OCI-LY7 (cell line): Measurements from ENCODE around the gene FGF11. TPM values are rescaled to one million over a fixed set of nuclear protein-coding genes. Genes with fewer than 3 reads are reported as not detected.

Experiments
- BruUV-seq: library from RNA; stranded (reverse); fragments of 400-500 nt; replicated peaks from 2 replicates; lab custom pipeline; 2021; lab: Mats Ljungman, UMichigan
- CTCF ChIA-PET: fragments of 300-600 bp; sonication (Branson Sonifier 250); formaldehyde crosslinking; loops from one replicate; lab custom pipeline; 2022; ENCODE audit warnings: antibody characterized with exemption; ENCODE audit not compliant: unreplicated experiment; lab: Charles Lee
- POLR2A ChIA-PET: fragments of 300-600 bp; sonication (Branson Sonifier 250); formaldehyde crosslinking; loops from one replicate; lab custom pipeline; 2022; ENCODE audit warnings: antibody characterized with exemption; lab: Charles Lee
- DNase-seq: peaks from one replicate; pipeline ENCODE4 v3.0.0-alpha.2; 2015; ENCODE audit warnings: low spot score
- H2AFZ ChIP-seq: fragments of 200-600 bp; sonication (generic), shearing (Covaris generic); 2 replicates; pipeline ENCODE4 v1.6.1; 2014; ENCODE audit warnings: mild to moderate bottlenecking, antibody characterized with exemption, low read length, moderate library complexity
- H3K27ac ChIP-seq: fragments of 200-600 bp; sonication (generic); 2 replicates; pipeline ENCODE4 v1.5.1; 2014; ENCODE audit warnings: mixed run types, low read depth, mild to moderate bottlenecking, moderate library complexity, low read length, inconsistent platforms; ENCODE audit not compliant: poor library complexity, severe bottlenecking
- H3K36me3 ChIP-seq: fragments of 200-600 bp; sonication (generic); 2 replicates; pipeline ENCODE4 v1.6.1; 2014; ENCODE audit warnings: mild to moderate bottlenecking, antibody characterized with exemption, low read length, moderate library complexity, mixed read lengths; ENCODE audit not compliant: insufficient read depth
- H3K4me1 ChIP-seq: fragments of 200-600 bp; sonication (generic); 2 replicates; pipeline ENCODE4 v1.5.1; 2014; ENCODE audit warnings: mild to moderate bottlenecking, low read length; ENCODE audit not compliant: insufficient read depth, poor library complexity, severe bottlenecking
- H3K4me2 ChIP-seq: fragments of 200-600 bp; sonication (generic); 2 replicates; pipeline ENCODE4 v1.6.1; 2014; ENCODE audit warnings: mild to moderate bottlenecking, low read length
- H3K4me3 ChIP-seq: fragments of 200-600 bp; sonication (generic); 2 replicates; pipeline ENCODE4 v1.5.1; 2014; ENCODE audit warnings: mild to moderate bottlenecking, low read depth, low read length; ENCODE audit not compliant: poor library complexity, severe bottlenecking
- H3K79me2 ChIP-seq: fragments of 200-600 bp; sonication (generic); 2 replicates; pipeline ENCODE4 v1.6.1; 2016; ENCODE audit warnings: low read depth, mild to moderate bottlenecking, low read length, moderate library complexity, mixed read lengths; ENCODE audit not compliant: insufficient read depth
- H3K9me2 ChIP-seq: fragments of 200-600 bp; sonication (generic); 2 replicates; pipeline ENCODE4 v1.6.1; 2016; ENCODE audit warnings: mild to moderate bottlenecking, low read length, mixed read lengths; ENCODE audit not compliant: insufficient read depth
- H3K9me3 ChIP-seq: fragments of 200-600 bp; sonication (generic); 2 replicates; pipeline ENCODE4 v1.6.1; 2014; ENCODE audit warnings: mild to moderate bottlenecking, mixed run types, low read length, mixed read lengths
- H4K20me1 ChIP-seq: fragments of 200-600 bp; sonication (generic); 2 replicates; pipeline ENCODE4 v1.6.1; 2014; ENCODE audit warnings: mild to moderate bottlenecking, antibody characterized with exemption, low read length, moderate library complexity, mixed read lengths; ENCODE audit not compliant: insufficient read depth
- CTCF ChIP-seq: fragments of 200-600 bp; sonication (generic); conservative IDR thresholded peaks from 2 replicates; pipeline ENCODE4 v1.5.1; 2014; ENCODE audit warnings: mild to moderate bottlenecking, antibody characterized with exemption, low read length, moderate library complexity, mixed read lengths
- EZH2phosphoT487 ChIP-seq: fragments of 200-600 bp; sonication (generic); IDR thresholded peaks from 2 replicates; pipeline ENCODE4 v1.6.1; 2018; ENCODE audit warnings: low read depth, borderline replicate concordance, mild to moderate bottlenecking, mixed run types, antibody characterized with exemption, low read length, moderate library complexity, mixed read lengths
- intact Hi-C: fragments of 100-400 bp; cut with micrococcal nuclease; formaldehyde crosslinking; loops from one replicate; pipeline ENCODE4 v1.10.0; 2022; ENCODE audit not compliant: unreplicated experiment
- total RNA-seq, 2 experiments: library from RNA; depleted of rRNA in 1 of 2; stranded (reverse); fragments of >200 nt in 1 of 2; shearing (Covaris generic) in 1 of 2; gene quantifications; 2 replicates each; pipeline ENCODE4 v1.2.3, GENCODE V29; 2014 to 2022

Gene FGF11
- total RNA-seq, 2 experiments from 2014 or later, result 1.3 to 11.0 TPM

- H3K27ac ChIP-seq, result no peak overlapping the region
Observed at GRCh38 chr17:7417056-7417655, 22.2 kb upstream of the FGF11 start.

GRCh38 chr17:7418472-7419152 lies 20.7 kb upstream of the FGF11 start:
- no TSS peak for BruUV-seq
- no peak for DNase-seq

More at GRCh38 chr17:7417056-7417655, 22.2 kb upstream of the FGF11 start:
- Histone ChIP-seq H3K4me1 (no peaks in the 10 kb centered on the region), H3K36me3 (no peaks in the 10 kb centered on the region), H3K4me2 (no peak overlapping the region), H3K4me3 (no peak overlapping the region), H4K20me1 (no peaks in the 10 kb centered on the region), H3K79me2 (no peaks in the 10 kb centered on the region), H3K9me3 (no peaks in the 10 kb centered on the region), H3K9me2 (no peaks in the 10 kb centered on the region), H2AFZ (no peak overlapping the region)
- BruUV-seq, result no TSS peak
- ChIA-PET CTCF (no interaction called here), POLR2A (no interaction called here)
- DNase-seq, result no peak
- TF ChIP-seq CTCF, result no peak
- intact Hi-C loops, result no loop called here

More at GRCh38 chr17:7418472-7419152, 20.7 kb upstream of the FGF11 start:
- Histone ChIP-seq H3K36me3 (no peaks in the 10 kb centered on the region), H3K4me2 (no peak overlapping the region), H3K9me3 (no peaks in the 10 kb centered on the region), H3K27ac (no peak overlapping the region), H3K79me2 (no peaks in the 10 kb centered on the region), H3K4me3 (no peak overlapping the region), H2AFZ (no peak overlapping the region), H3K9me2 (no peaks in the 10 kb centered on the region), H3K4me1 (no peaks in the 10 kb centered on the region), H4K20me1 (no peaks in the 10 kb centered on the region)
- ChIA-PET POLR2A (interaction anchor here (0.8 kb wide), 1 partner anchor 15 kb away, joined by 3 read pairs; the partner anchor contains the start of gene TMEM256), CTCF (no interaction called here)
- no peak for TF ChIP-seq CTCF
- TF ChIP-seq EZH2phosphoT487, result no peak
- intact Hi-C loops, result no loop called here
